Cardiac fibroblast (primary cell): ENCODE results near the gene GINS3.

Experiments used
- DNase-seq, 2 donors: peaks; one replicate each; pipeline versions ENCODE4 v3.0.0 to v3.0.0-alpha.2; 2010; ENCODE audit warnings: low read depth in 2 of 2
- H3K4me3 ChIP-seq, 2 donors: replicated peaks in 1 of 2; 1 replicate in 1 of 2; 2 replicates in 1 of 2; pipeline ENCODE4 v1.5.1; 2011; ENCODE audit warnings: low read depth in 2 of 2, low read length in 2 of 2, mild to moderate bottlenecking in 2 of 2, moderate library complexity in 1 of 2
- CTCF ChIP-seq: IDR thresholded peaks from one replicate; pipeline ENCODE4 v1.5.1; 2011; ENCODE audit warnings: low read depth, mild to moderate bottlenecking, low read length, inconsistent platforms

Gene GINS3

GRCh38 chr16:58371841-58372240 is 20.4 kb upstream of the GINS3 start:
- no peak for TF ChIP-seq CTCF
- no peak overlapping the region for H3K4me3 ChIP-seq
- DNase-seq: no peak

- no peak for DNase-seq
- no peak overlapping the region for H3K4me3 ChIP-seq
- TF ChIP-seq CTCF: no peak
These were observed 16.9 kb upstream of the GINS3 start for GRCh38 chr16:58375386-58375785.

- peak; percentile 43 to 48 for DNase-seq
- no peak for TF ChIP-seq CTCF
- H3K4me3 ChIP-seq: no peak overlapping the region
These were observed 14.3 kb upstream of the GINS3 start for GRCh38 chr16:58377932-58378331.

- DNase-seq: peak in 1 of 2 donors; percentile 49
- H3K4me3 ChIP-seq: no peak overlapping the region
These were observed 13.9 kb upstream of the GINS3 start for GRCh38 chr16:58378401-58378800.

GRCh38 chr16:58379736-58380135 is 12.5 kb upstream of the GINS3 start:
- TF ChIP-seq CTCF: no peak

More at GRCh38 chr16:58378401-58378800, 13.9 kb upstream of the GINS3 start:
- no peak for TF ChIP-seq CTCF

GRCh38 chr16:58381661-58382060 is 10.6 kb upstream of the GINS3 start:
- DNase-seq: no peak
- no peak for TF ChIP-seq CTCF

More at GRCh38 chr16:58379736-58380135, 12.5 kb upstream of the GINS3 start:
- DNase-seq: peak in 1 of 2 donors; percentile 11
- no peak overlapping the region for H3K4me3 ChIP-seq

GRCh38 chr16:58384437-58385055 is 7.7 kb upstream of the GINS3 start:
- no peak for DNase-seq
- no peak overlapping the region for H3K4me3 ChIP-seq
- TF ChIP-seq CTCF: no peak

More at GRCh38 chr16:58381661-58382060, 10.6 kb upstream of the GINS3 start:
- H3K4me3 ChIP-seq: no peak overlapping the region
